Mucosa of rectum (tissue), 2 donors: ENCODE measurements around the gene GLUD1.
"Not testable (repeated sequence)": the region's sequence is repeated elsewhere in the genome, so short reads cannot be mapped to it uniquely, and the experiment has no call there.

Source experiments
- H3K27ac ChIP-seq, 2 donors: one replicate each; pipeline ENCODE4 v1.7.0; 2013; ENCODE audit warnings: inconsistent platforms in 2 of 2, low read depth in 2 of 2, low read length in 2 of 2
- H3K27me3 ChIP-seq, 2 donors: one replicate each; pipeline ENCODE4 v1.7.0; 2013; ENCODE audit warnings: low read length in 2 of 2; ENCODE audit not compliant: control insufficient read depth in 2 of 2, insufficient read depth in 2 of 2
- H3K36me3 ChIP-seq, 2 donors: one replicate each; pipeline ENCODE4 v1.7.0; 2013; ENCODE audit warnings: low read length in 2 of 2; ENCODE audit not compliant: control insufficient read depth in 2 of 2, insufficient read depth in 2 of 2
- H3K4me1 ChIP-seq, 2 donors: one replicate each; pipeline ENCODE4 v1.7.0; 2013; ENCODE audit warnings: low read length in 2 of 2, mild to moderate bottlenecking in 1 of 2; ENCODE audit not compliant: control insufficient read depth in 2 of 2, insufficient read depth in 2 of 2
- H3K4me3 ChIP-seq, 2 donors: one replicate each; pipeline ENCODE4 v1.7.0; 2013; ENCODE audit warnings: low read length in 2 of 2
- H3K9ac ChIP-seq, 2 donors: one replicate each; pipeline ENCODE4 v1.7.0; 2013; ENCODE audit warnings: low read length in 2 of 2, low read depth in 1 of 2, mild to moderate bottlenecking in 1 of 2
- H3K9me3 ChIP-seq, 2 donors: one replicate each; pipeline ENCODE4 v1.7.0; 2013; ENCODE audit warnings: low read length in 2 of 2; ENCODE audit not compliant: control insufficient read depth in 2 of 2
- donor health status: healthy.
- donor health status: Normal muscosa, but diverticular disease.

The GLUD1 gene

GRCh38 chr10:87094373-87095235 is at the start of gene GLUD1, which contains the start of gene SHLD2:
GLUD1 (minus strand) TSS chr10:87094843; CDS start chr10:87094769, 74 bp downstream.
SHLD2 (plus strand) TSS chr10:87095206; CDS start chr10:87151355, 56,149 bp downstream.
- H3K4me1 ChIP-seq = peaks cover 21 to 28% of the 10 kb centered on the region in 2 donors
- peak within 1 kb of the TSS; percentile 94 to 96 for H3K9ac ChIP-seq
- H3K27ac ChIP-seq = peak within 1 kb of the TSS; percentile 98
- H3K4me3 ChIP-seq = peak within 1 kb of the TSS; percentile 89 to 90
- H3K27me3 ChIP-seq = no peaks in the 10 kb centered on the region
- H3K36me3 ChIP-seq = peaks cover 0 to 6% of the 10 kb centered on the region in 2 donors
- no peaks in the 10 kb centered on the region for H3K9me3 ChIP-seq

- H3K27ac ChIP-seq = not testable (repeated sequence)
These were observed 48.4 kb upstream of the GLUD1 start for GRCh38 chr10:87143109-87143418.

DNA sequence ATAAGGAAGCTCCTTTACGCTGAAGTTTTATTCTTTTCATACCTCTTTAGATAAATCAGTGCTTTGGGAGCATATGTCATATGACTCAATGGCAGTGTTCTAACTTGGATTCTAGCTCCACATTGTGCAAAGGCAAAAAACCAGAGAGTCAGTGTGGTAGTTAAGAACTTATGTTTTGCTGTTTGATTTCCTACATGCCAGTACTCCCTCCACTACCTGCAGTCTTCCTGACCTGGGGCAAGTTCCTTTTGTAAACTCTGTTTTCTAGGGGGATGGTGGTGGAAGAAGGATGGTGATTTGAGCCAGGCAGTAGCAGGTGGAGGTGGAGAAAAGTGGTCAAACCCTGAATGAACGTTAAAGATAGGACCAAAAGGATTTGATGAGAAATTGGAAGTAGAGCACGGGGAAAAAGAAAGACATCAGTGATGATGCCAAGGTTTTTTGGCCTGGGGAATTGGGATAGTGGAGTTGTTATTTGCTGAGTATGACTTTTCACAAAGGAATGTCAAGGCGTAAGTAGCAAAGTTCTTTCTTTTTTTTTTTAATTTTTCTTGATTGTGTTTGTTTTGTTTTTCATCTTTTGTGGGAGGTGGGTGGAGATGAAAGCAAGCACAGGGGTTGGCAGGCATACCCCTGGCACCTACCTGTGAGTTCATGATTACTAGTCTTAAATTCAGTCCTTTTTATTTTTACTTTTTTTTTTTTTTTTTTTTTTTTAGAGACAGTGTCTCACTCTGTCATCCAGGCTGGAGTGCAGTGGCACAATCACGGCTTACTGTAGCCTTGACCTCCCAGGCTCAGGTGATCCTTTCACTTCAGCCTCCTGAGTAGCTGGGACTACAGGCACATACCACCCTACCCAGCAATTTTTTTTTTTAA is 47.8 kb upstream of the GLUD1 start:
- H3K4me1 ChIP-seq, H3K4me3 ChIP-seq, H3K9ac ChIP-seq, H3K9me3 ChIP-seq, H3K36me3 ChIP-seq, H3K27me3 ChIP-seq, H3K27ac ChIP-seq: not testable (repeated sequence)

More at GRCh38 chr10:87143109-87143418, 48.4 kb upstream of the GLUD1 start:
- H3K9ac ChIP-seq, H3K4me3 ChIP-seq, H3K36me3 ChIP-seq, H3K9me3 ChIP-seq, H3K4me1 ChIP-seq, H3K27me3 ChIP-seq: not testable (repeated sequence)

DNA sequence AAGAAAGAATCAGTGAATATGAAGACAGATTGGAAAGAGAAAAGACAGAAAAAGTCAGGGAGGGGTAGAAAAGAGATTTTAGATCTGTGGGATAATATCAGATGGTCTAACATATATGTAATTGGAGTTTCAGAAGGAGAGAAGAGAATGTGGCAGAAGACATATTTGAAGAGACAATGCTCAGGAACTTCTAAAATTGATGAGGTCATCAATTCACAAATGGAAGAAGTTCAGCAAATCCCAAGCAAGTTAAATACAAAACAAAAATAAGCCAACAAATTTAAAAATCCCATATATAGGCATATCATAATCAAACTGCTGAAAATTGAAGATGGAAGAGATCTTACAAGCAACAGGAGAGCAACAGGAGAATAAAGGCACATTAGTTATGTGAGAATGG is 42.8 kb upstream of the GLUD1 start:
- not testable (repeated sequence) for H3K4me3 ChIP-seq, H3K9ac ChIP-seq, H3K4me1 ChIP-seq, H3K36me3 ChIP-seq, H3K27ac ChIP-seq, H3K27me3 ChIP-seq, H3K9me3 ChIP-seq

GRCh38 chr10:87134440-87134839 is 39.8 kb upstream of the GLUD1 start:
- H3K9me3 ChIP-seq, H3K4me1 ChIP-seq, H3K27ac ChIP-seq, H3K36me3 ChIP-seq, H3K27me3 ChIP-seq, H3K4me3 ChIP-seq, H3K9ac ChIP-seq: not testable (repeated sequence)

DNA sequence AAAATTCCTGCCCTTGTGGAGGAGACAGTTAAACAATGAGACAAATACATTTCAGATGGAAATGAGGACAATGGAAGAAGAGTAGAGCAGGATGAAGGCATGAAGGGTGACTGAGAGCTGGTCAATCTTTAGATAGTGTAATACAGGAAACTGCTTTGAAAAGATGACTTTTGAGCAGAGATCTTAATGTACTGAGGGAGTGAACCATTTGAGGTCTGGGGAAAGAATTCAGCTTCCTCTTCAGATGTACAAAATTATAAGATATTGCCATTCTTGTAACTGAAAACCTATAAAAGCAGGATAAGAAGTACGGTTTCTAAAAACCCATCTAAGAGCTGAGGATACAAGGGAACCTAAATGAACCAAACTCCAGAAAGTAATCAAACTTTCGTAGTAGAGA is 39.3 kb upstream of the GLUD1 start:
- H3K36me3 ChIP-seq, H3K4me1 ChIP-seq, H3K27ac ChIP-seq, H3K4me3 ChIP-seq, H3K9me3 ChIP-seq, H3K27me3 ChIP-seq, H3K9ac ChIP-seq: not testable (repeated sequence)

- H3K9ac ChIP-seq, H3K4me1 ChIP-seq, H3K27me3 ChIP-seq, H3K4me3 ChIP-seq, H3K36me3 ChIP-seq, H3K27ac ChIP-seq, H3K9me3 ChIP-seq: not testable (repeated sequence)
These were observed 37.5 kb upstream of the GLUD1 start for GRCh38 chr10:87132176-87132575.

DNA sequence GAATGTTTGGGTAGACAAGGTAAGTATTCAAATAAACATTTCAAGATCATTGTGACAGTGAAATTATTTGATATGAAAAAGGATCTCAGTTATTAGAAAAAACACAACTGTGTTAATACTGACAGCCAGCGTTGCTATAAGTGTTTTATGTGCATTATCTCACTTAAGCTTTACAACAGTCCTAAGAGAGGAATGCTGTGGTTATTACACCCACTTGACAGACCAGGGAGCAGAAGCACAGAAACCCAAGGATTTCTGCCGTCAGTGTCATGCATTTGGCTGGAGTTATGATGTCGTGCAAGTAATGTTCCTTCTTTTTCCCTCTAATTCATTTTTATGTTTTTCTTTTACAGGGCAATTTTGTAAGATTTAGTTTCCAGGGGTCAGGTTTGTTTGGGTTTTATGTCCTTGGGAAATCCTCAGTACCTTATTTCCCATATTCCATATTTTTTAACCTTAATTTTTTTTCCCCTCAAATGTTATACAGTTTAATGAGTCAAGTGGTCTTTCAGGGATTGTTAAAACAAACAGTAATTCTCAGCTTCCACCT is 33.0 kb upstream of the GLUD1 start:
- H3K9ac ChIP-seq, H3K27me3 ChIP-seq, H3K9me3 ChIP-seq, H3K4me1 ChIP-seq, H3K27ac ChIP-seq, H3K4me3 ChIP-seq, H3K36me3 ChIP-seq: not testable (repeated sequence)

DNA sequence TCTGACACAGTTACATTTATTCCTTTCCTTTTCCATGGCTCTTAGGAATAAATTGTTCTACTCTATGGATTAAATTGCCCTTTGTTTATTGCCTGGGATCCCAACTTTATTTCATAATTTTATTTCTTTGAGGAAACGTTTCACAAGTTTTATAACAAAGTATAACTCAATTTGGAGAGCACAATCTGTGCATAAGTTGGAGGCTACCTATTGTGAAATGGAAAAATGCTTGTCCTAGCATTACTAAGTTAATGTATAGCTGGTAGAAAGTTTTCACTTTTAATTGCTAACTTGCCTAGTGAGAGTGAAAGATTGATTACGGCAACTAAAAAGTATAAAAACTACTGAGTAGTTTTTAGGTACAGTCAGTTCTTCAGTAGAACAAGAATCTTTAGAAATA is 32.4 kb upstream of the GLUD1 start:
- H3K27ac ChIP-seq, H3K9me3 ChIP-seq, H3K4me1 ChIP-seq, H3K27me3 ChIP-seq, H3K9ac ChIP-seq, H3K36me3 ChIP-seq, H3K4me3 ChIP-seq: not testable (repeated sequence)

DNA sequence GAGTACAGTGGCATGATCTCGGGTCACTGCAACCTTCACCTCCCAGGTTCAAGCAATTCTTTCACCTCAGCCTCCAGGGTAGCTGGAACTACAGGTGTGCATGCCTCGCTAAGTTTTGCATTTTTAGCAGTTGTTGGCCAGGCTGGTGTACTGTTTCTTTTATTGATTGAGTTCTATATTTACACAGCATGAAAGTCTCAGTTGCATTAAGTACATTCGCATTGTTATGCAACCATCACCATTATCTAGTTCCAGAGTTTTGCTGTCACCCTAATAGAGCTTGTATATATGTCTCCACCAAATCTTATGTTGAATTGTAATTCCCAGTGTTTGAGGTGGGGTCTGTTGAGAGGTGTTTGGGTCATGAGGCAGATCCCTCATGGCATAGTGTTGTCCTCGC is 28.7 kb upstream of the GLUD1 start:
- not testable (repeated sequence) for H3K4me1 ChIP-seq, H3K27ac ChIP-seq, H3K4me3 ChIP-seq, H3K9me3 ChIP-seq, H3K27me3 ChIP-seq, H3K9ac ChIP-seq, H3K36me3 ChIP-seq
